ENCODE data around the gene CEP290.

Gene CEP290, protein sequence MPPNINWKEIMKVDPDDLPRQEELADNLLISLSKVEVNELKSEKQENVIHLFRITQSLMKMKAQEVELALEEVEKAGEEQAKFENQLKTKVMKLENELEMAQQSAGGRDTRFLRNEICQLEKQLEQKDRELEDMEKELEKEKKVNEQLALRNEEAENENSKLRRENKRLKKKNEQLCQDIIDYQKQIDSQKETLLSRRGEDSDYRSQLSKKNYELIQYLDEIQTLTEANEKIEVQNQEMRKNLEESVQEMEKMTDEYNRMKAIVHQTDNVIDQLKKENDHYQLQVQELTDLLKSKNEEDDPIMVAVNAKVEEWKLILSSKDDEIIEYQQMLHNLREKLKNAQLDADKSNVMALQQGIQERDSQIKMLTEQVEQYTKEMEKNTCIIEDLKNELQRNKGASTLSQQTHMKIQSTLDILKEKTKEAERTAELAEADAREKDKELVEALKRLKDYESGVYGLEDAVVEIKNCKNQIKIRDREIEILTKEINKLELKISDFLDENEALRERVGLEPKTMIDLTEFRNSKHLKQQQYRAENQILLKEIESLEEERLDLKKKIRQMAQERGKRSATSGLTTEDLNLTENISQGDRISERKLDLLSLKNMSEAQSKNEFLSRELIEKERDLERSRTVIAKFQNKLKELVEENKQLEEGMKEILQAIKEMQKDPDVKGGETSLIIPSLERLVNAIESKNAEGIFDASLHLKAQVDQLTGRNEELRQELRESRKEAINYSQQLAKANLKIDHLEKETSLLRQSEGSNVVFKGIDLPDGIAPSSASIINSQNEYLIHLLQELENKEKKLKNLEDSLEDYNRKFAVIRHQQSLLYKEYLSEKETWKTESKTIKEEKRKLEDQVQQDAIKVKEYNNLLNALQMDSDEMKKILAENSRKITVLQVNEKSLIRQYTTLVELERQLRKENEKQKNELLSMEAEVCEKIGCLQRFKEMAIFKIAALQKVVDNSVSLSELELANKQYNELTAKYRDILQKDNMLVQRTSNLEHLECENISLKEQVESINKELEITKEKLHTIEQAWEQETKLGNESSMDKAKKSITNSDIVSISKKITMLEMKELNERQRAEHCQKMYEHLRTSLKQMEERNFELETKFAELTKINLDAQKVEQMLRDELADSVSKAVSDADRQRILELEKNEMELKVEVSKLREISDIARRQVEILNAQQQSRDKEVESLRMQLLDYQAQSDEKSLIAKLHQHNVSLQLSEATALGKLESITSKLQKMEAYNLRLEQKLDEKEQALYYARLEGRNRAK (N-terminal part only)

DNA sequence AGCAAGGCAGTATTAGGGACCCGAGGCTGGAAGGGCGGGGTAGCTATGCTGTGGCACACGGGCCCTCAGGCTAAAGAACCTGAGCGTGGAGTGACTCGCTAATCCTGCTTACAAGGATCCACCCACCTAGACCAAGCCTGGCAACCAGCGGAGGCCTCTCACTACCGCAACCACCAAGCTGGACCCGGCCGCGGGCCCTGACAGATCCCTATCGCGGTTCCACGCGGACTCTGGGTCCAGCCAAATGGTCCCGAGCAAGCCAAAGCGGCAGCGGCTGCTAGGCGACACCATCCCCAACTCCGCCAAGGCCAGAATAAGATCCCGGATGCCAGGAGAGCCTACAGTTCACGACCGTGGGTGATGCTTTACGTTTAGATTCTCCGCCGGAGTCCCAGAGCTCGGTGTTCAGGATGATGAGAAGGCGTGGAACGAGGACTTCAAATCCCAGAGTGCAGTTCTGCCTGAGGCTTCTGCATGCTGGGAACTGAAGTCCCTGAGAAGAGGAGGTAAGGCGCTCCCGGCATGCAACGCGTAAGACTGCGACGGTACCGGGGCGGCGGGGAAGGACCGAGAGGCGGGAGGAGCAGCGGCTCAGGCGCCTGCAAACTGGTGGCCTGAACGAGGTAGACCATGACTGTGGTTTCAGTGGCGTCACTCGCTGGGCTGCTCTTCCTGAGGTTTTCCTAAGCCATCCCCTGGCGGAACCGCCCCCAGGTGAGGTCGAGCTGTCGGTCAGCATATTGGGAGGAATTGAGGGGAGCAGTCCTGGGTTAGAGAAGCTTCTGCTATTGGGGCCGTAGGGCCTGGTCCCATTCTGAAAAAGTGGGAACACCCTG is at the start of gene CEP290, which contains the start of gene TMTC3:
Gene CEP290, minus strand, starts transcription at position 315 of the 836 bp plus-strand sequence. CDS start 781 bp downstream, outside the sequence.
Gene TMTC3, plus strand, starts transcription at position 534 of the 836 bp plus-strand sequence. CDS start 6,009 bp downstream, outside the sequence.
- peak; percentile 99 for DNase-seq (ENCODE audit: low read depth, low spot score)
- Histone ChIP-seq H3K9me3 (ENCODE audit: control insufficient read depth, insufficient read depth, low read length) (no peaks in the 10 kb centered on the region), H3K4me3 (ENCODE audit: low read length) (peak within 1 kb of the TSS; percentile 74), H3K27me3 (ENCODE audit: control insufficient read depth, insufficient read depth, low read length) (no peaks in the 10 kb centered on the region), H3K4me1 (ENCODE audit: control insufficient read depth, insufficient read depth, low read length) (no peaks in the 10 kb centered on the region; the same call in 1 of the 2 replicates), H3K36me3 (ENCODE audit: control insufficient read depth, insufficient read depth, low read length) (no peaks in the 10 kb centered on the region), H3K27ac (ENCODE audit: low read length) (no peak within 1 kb of the TSS)
- no CpG with 5 or more reads among the region's 49 CpGs for WGBS (ENCODE audit: insufficient coverage, insufficient read length)

DNA sequence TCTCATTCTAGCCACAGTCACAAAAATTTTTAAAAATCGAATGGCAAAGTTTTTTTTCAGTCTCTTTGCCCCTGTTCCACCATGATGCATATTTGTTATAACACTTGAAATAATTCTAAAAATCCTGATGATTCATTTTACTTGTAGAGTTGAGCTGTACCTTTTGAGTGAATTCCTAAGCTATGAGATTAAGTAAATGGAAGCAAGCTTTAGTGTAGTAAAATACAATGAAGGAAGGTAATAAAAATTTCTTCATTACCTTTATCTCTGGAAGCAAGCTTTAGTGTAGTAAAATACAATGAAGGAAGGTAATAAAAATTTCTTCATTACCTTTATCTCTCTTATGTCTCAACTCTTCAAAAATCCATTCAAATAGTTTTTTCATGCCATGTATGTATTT is 46.3 kb upstream of the CEP290 start:
- H3K27me3 ChIP-seq (ENCODE audit: control insufficient read depth, insufficient read depth, low read length): no peaks in the 10 kb centered on the region
- H3K27ac ChIP-seq (ENCODE audit: low read length): no peak overlapping the region
- no peak for DNase-seq (ENCODE audit: low read depth, low spot score)
- H3K9me3 ChIP-seq (ENCODE audit: control insufficient read depth, insufficient read depth, low read length): no peaks in the 10 kb centered on the region
- no peak overlapping the region for H3K4me3 ChIP-seq (ENCODE audit: low read length)
- H3K36me3 ChIP-seq (ENCODE audit: control insufficient read depth, insufficient read depth, low read length): 0 out of 2 replicates have a peak, but pooled peaks cover 2% of the 10 kb centered on the region
- whole genome bisulfite sequencing (ENCODE audit: insufficient coverage, insufficient read length): no CpG with 5 or more reads among the region's 1 CpG
- H3K4me1 ChIP-seq (ENCODE audit: control insufficient read depth, insufficient read depth, low read length): no peaks in the 10 kb centered on the region

GRCh38 chr12:88187571-88187970 is 45.7 kb upstream of the CEP290 start:
- Histone ChIP-seq H3K4me3 (ENCODE audit: low read length) (no peak overlapping the region), H3K27ac (ENCODE audit: low read length) (no peak overlapping the region), H3K4me1 (ENCODE audit: control insufficient read depth, insufficient read depth, low read length) (no peaks in the 10 kb centered on the region), H3K27me3 (ENCODE audit: control insufficient read depth, insufficient read depth, low read length) (no peaks in the 10 kb centered on the region), H3K36me3 (ENCODE audit: control insufficient read depth, insufficient read depth, low read length) (0 out of 2 replicates have a peak, but pooled peaks cover 2% of the 10 kb centered on the region), H3K9me3 (ENCODE audit: control insufficient read depth, insufficient read depth, low read length) (no peaks in the 10 kb centered on the region)
- no CpG with 5 or more reads among the region's 2 CpGs for WGBS (ENCODE audit: insufficient coverage, insufficient read length)
- no peak for DNase-seq (ENCODE audit: low read depth, low spot score)

DNA sequence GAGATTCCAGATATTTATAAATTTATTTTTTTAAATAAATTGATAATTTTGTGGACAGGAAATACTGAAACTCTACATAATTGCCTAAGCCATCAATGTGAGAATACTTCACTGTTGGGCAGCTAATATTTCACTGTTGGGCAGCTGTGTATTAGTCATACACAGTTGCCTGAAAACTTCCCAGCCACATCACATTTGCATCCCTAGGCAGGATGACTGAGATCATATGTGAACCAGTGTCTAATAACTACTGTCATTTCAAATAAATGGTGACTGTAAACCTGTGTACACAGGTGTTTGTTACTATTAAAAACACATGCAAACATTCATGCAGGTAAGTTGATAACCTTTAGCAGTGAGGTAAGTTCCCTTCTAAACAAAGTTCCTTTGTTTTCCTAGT is 44.1 kb upstream of the CEP290 start:
- Histone ChIP-seq H3K4me3 (ENCODE audit: low read length) (no peak overlapping the region), H3K27me3 (ENCODE audit: control insufficient read depth, insufficient read depth, low read length) (no peaks in the 10 kb centered on the region), H3K9me3 (ENCODE audit: control insufficient read depth, insufficient read depth, low read length) (no peaks in the 10 kb centered on the region), H3K4me1 (ENCODE audit: control insufficient read depth, insufficient read depth, low read length) (no peaks in the 10 kb centered on the region), H3K27ac (ENCODE audit: low read length) (no peak overlapping the region), H3K36me3 (ENCODE audit: control insufficient read depth, insufficient read depth, low read length) (0 out of 2 replicates have a peak, but pooled peaks cover 2% of the 10 kb centered on the region)
- no peak for DNase-seq (ENCODE audit: low read depth, low spot score)

DNA sequence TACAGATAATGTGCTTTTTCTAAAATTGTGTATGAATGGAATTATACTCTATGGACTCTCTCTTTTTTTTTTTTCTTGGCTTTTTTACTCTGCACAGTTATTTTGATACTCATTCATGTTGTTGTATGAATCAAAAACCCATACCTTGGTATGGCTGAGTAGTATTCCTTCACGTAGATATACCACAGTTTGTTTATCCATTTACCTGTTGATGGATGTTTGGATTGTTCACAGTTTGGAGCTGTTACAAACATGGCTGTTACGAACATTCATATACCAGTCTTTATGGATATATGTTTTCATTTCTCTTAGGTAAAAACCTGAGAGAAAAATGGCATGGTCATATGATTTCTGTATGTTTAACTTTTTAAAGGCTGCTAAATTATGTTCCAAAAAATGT is 43.4 kb upstream of the CEP290 start:
- no peaks in the 10 kb centered on the region for H3K9me3 ChIP-seq (ENCODE audit: control insufficient read depth, insufficient read depth, low read length)
- DNase-seq (ENCODE audit: low read depth, low spot score): no peak
- H3K27ac ChIP-seq (ENCODE audit: low read length): no peak overlapping the region
- no peaks in the 10 kb centered on the region for H3K27me3 ChIP-seq (ENCODE audit: control insufficient read depth, insufficient read depth, low read length)
- H3K4me1 ChIP-seq (ENCODE audit: control insufficient read depth, insufficient read depth, low read length): no peaks in the 10 kb centered on the region
- peaks cover 2% of the 10 kb centered on the region; the same call in 1 of the 2 replicates for H3K36me3 ChIP-seq (ENCODE audit: control insufficient read depth, insufficient read depth, low read length)
- WGBS (ENCODE audit: insufficient coverage, insufficient read length): no CpG with 5 or more reads among the region's 2 CpGs
- no peak overlapping the region for H3K4me3 ChIP-seq (ENCODE audit: low read length)

- H3K9me3 ChIP-seq (ENCODE audit: control insufficient read depth, insufficient read depth, low read length): no peaks in the 10 kb centered on the region
- H3K4me1 ChIP-seq (ENCODE audit: control insufficient read depth, insufficient read depth, low read length): no peaks in the 10 kb centered on the region
- H3K27ac ChIP-seq (ENCODE audit: low read length): no peak overlapping the region
- H3K36me3 ChIP-seq (ENCODE audit: control insufficient read depth, insufficient read depth, low read length): peaks cover 5% of the 10 kb centered on the region; the same call in 1 of the 2 replicates
- WGBS (ENCODE audit: insufficient coverage, insufficient read length): no CpG with 5 or more reads among the region's 3 CpGs
- H3K27me3 ChIP-seq (ENCODE audit: control insufficient read depth, insufficient read depth, low read length): no peaks in the 10 kb centered on the region
- no peak for DNase-seq (ENCODE audit: low read depth, low spot score)
- H3K4me3 ChIP-seq (ENCODE audit: low read length): no peak overlapping the region
Measured at GRCh38 chr12:88184196-88184595, 42.3 kb upstream of the CEP290 start.

GRCh38 chr12:88182416-88182815 is 40.5 kb upstream of the CEP290 start:
- H3K36me3 ChIP-seq (ENCODE audit: control insufficient read depth, insufficient read depth, low read length): peaks cover 5% of the 10 kb centered on the region; the same call in 1 of the 2 replicates
- WGBS (ENCODE audit: insufficient coverage, insufficient read length): no CpG with 5 or more reads among the region's 3 CpGs

DNA sequence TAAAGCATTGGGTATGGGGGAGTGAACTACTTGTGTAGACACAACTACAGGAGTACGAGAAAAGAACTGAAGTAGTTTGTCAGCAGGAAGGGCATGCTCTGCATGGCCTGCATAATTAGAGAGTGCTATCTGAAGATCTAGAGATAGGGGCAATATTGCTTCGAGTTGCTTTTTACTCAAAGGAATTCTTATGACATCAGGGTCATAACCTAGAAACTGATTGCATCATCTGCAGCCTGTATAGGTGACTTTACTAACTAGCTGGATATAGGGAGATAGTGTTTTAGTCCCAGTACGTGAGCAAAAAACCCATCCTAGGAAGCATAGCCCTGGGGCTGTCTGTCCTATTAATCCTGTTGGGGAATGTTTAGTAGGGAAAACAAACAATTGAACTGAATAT is 40.0 kb upstream of the CEP290 start:
- no CpG with 5 or more reads among the region's 3 CpGs for WGBS (ENCODE audit: insufficient coverage, insufficient read length)
- H3K4me1 ChIP-seq (ENCODE audit: control insufficient read depth, insufficient read depth, low read length): no peaks in the 10 kb centered on the region
- H3K27me3 ChIP-seq (ENCODE audit: control insufficient read depth, insufficient read depth, low read length): no peaks in the 10 kb centered on the region
- DNase-seq (ENCODE audit: low read depth, low spot score): no peak
- H3K9me3 ChIP-seq (ENCODE audit: control insufficient read depth, insufficient read depth, low read length): no peaks in the 10 kb centered on the region
- H3K27ac ChIP-seq (ENCODE audit: low read length): no peak overlapping the region
- no peak overlapping the region for H3K4me3 ChIP-seq (ENCODE audit: low read length)
- H3K36me3 ChIP-seq (ENCODE audit: control insufficient read depth, insufficient read depth, low read length): peaks cover 5% of the 10 kb centered on the region; the same call in 1 of the 2 replicates

More at GRCh38 chr12:88182416-88182815, 40.5 kb upstream of the CEP290 start:
- H3K4me1 ChIP-seq (ENCODE audit: control insufficient read depth, insufficient read depth, low read length): no peaks in the 10 kb centered on the region
- H3K9me3 ChIP-seq (ENCODE audit: control insufficient read depth, insufficient read depth, low read length): no peaks in the 10 kb centered on the region
- H3K27ac ChIP-seq (ENCODE audit: low read length): no peak overlapping the region
- DNase-seq (ENCODE audit: low read depth, low spot score): no peak
- H3K4me3 ChIP-seq (ENCODE audit: low read length): no peak overlapping the region
- no peaks in the 10 kb centered on the region for H3K27me3 ChIP-seq (ENCODE audit: control insufficient read depth, insufficient read depth, low read length)

DNA sequence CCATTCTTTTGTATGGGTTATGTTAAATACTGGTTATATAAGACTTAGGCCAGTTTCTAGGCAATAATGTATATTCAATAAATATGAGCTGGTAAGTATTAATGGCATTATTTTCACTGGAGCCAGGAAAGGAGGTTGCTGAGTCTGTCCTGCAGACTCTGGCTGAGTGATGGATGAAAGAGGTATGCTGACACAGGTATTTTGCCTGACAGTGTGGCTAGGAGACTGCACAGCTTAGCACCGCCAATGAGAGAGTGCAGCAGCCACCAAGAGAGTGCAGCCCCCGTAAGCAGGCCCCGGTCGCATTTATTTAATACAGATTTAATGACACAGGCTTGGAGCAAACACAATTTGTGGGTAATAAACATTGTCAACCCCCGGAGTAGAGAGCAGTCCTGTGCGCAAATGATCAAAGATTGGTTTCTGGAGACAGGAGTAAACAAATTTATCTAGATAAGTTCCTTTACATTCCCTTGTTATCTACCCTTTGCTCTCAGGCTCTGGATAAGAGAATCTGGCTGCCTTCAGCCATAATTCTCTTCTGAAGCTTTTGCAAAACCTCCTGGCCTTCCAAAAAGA is 37.6 kb upstream of the CEP290 start:
- no CpG with 5 or more reads among the region's 6 CpGs for WGBS (ENCODE audit: insufficient coverage, insufficient read length)
- H3K36me3 ChIP-seq (ENCODE audit: control insufficient read depth, insufficient read depth, low read length): peaks cover 5% of the 10 kb centered on the region; the same call in 1 of the 2 replicates
- no peaks in the 10 kb centered on the region for H3K9me3 ChIP-seq (ENCODE audit: control insufficient read depth, insufficient read depth, low read length)
- H3K4me1 ChIP-seq (ENCODE audit: control insufficient read depth, insufficient read depth, low read length): no peaks in the 10 kb centered on the region
- no peak for DNase-seq (ENCODE audit: low read depth, low spot score)
- no peak overlapping the region for H3K4me3 ChIP-seq (ENCODE audit: low read length)
- no peak overlapping the region for H3K27ac ChIP-seq (ENCODE audit: low read length)
- H3K27me3 ChIP-seq (ENCODE audit: control insufficient read depth, insufficient read depth, low read length): no peaks in the 10 kb centered on the region
